ELR (cell line): ENCODE data around the gene ATRX.
"Not testable (repeated sequence)": the region's sequence is repeated elsewhere in the genome, so short reads cannot be mapped to it uniquely, and the experiment has no call there.

Experiments used
- DNase-seq: peaks from one replicate; pipeline ENCODE4 v3.0.0-alpha.2; 2015; ENCODE audit warnings: low read depth

The ATRX gene

GRCh38 chrX:77740376-77740905 is 45.6 kb downstream of the ATRX start:
- DNase-seq: no peak

- no peak for DNase-seq
Measured at GRCh38 chrX:77733342-77733741, 52.7 kb downstream of the ATRX start.

DNA sequence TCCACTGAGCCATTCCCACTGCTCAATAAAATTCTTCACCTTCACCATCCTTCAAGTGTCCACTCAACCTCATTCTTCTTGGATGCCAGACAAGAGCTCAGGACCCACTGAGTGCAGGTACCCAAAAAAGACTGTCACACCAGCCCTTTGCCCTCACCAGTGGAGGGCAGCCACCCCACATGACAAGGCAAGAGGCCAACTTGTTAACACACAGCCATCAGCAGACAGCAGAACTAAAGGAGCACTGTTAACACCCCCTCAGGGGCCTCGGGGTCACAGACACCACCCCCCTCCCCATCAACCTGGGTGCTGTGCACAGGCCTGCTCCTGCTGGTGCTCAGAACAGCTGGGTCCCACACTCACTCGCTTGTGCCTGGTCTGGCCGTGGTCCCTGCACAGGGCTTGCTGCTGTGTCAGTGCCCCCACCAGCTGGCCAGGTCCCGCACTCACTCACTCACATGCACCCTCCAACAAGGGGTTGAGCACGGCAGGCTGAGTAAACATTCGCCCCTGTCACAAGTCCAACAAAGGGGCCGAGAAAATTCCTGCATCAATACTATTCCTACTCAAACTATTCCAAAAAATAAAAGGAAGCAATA is 54.1 kb downstream of the ATRX start:
- DNase-seq: no peak

- DNase-seq: not testable (repeated sequence)
Measured at GRCh38 chrX:77726095-77726494, 59.9 kb downstream of the ATRX start.

GRCh38 chrX:77723681-77724080 is 62.3 kb downstream of the ATRX start:
- DNase-seq: no peak

- DNase-seq: no peak
Measured at GRCh38 chrX:77719388-77719787, 66.6 kb downstream of the ATRX start.

GRCh38 chrX:77704881-77705280 is 81.1 kb downstream of the ATRX start:
- DNase-seq: no peak

DNA sequence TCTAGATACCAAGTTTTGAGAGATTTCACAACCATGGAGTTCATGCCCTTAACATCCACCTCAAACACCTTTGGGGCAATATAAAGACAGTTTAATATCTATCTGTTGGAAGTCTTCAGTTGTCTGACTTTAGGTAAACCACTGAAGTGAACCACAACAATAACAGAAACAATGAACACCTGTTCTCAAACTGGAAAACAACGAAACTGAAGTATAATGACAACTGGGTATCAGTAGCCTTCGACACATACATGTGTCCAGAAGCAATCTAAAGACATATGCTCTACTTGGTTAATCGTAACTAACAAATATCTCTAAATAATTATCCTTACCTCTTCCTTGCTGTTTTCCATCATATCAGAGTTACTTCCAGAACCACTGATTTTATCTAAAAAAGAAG is 87.8 kb downstream of the ATRX start:
- DNase-seq: no peak

DNA sequence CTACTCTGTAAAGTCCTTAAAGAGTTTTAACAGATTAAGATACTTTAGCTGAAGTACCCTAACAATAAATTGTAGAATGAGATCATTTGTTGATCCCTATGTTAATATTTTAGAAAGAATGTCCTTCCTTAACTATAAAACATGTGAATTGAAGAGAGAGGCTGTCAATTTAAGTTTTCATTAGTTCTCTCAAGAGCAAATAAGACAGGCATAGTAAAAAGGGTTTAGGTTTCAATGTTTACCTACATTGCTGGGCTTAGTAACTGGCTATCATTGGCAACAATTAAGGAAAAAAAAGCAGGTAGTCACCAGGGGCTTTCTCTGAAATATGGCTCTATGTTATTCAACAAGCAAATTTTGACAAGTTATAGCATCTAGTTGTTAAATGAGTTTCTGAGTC is 91.5 kb downstream of the ATRX start:
- no peak for DNase-seq

- no peak for DNase-seq
Measured at GRCh38 chrX:77693594-77693993, 92.4 kb downstream of the ATRX start.

- DNase-seq: no peak
Measured at GRCh38 chrX:77691916-77692315, 94.1 kb downstream of the ATRX start.

- DNase-seq: no peak
Measured at GRCh38 chrX:77689376-77689775, 96.6 kb downstream of the ATRX start.

- DNase-seq: not testable (repeated sequence)
Measured at GRCh38 chrX:77685683-77686082, 100.3 kb downstream of the ATRX start.

DNA sequence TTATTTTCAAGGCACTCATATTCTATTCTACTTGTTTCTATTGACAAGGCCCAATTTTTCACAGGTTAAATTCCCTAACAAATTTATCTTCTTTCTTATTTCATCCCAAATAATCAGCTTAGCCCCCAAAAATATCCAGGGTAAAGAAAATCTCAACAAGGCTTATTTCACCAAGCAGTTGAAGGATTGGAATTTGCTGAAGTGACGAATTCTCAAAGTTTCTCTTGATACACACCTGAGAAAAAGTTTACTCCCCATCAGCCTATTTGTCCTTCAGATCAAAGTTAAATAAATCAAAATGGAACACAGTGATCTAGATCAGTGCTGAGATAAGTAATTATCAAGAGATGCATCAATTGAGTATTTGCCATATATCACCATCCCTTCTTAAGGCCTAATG is 106.9 kb downstream of the ATRX start:
- DNase-seq: no peak

DNA sequence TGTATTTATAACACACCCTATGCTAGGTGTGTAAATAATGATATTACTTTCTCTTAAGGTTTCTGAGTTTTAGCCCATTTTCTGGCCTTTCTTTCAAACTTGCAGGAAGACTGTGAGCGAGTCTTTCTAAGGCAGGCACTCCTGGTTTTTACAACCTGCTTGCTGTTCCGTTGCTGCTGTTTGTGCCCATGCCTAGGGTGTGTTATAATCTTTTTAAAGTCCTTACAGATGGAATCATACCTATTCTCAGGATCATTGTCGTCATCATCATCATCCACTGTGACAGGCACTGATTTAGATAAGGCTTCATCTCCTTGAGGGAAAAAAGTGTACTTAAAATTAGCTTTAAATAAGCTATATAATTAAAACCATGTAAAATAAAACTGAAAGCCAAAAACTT is 110.0 kb downstream of the ATRX start:
- no peak for DNase-seq

- peak; percentile 65 for DNase-seq
Measured at GRCh38 chrX:77668391-77669237, 117.4 kb downstream of the ATRX start.

- DNase-seq: no peak
Measured at GRCh38 chrX:77658886-77659285, 127.1 kb downstream of the ATRX start.

GRCh38 chrX:77652095-77652494 is 133.9 kb downstream of the ATRX start:
- no peak for DNase-seq

- DNase-seq: no peak
Measured at GRCh38 chrX:77640702-77641101, 145.3 kb downstream of the ATRX start.

DNA sequence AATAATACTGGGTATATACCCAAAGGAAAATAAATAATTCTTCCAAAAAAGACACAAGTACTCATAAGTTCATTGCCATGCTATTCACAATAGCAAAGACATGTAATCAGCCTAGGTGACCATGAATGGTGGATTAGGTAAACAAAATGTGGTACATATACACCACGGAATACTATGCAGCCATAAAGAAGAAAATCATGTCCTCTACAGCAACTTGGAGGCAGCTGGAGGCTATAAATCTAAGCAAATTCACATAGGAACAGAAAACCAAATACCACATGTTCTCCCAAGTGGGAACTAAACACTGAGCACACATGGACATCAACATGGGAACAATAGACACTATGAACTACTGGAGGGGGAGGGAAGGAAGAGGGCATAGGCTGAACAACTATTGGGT is 146.2 kb downstream of the ATRX start:
- DNase-seq: no peak

DNA sequence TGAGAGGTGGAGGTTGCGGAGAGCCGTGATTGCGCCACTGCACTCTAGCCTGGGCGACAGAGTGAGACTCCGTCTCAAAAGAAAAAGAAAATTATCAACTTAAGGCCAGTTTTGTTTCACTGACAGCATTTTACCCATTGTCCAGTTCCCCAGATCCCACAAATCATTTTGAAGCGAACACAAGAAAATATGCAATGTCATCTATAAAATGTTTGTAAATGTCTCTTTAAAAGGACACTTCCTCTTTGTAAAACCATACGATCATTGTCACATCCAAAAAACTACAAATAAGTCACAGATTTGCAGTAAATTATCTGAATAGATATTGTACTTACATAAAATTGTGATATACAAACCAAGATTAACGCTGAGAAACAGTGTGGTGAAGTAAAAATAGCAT is 147.6 kb downstream of the ATRX start:
- no peak for DNase-seq

DNA sequence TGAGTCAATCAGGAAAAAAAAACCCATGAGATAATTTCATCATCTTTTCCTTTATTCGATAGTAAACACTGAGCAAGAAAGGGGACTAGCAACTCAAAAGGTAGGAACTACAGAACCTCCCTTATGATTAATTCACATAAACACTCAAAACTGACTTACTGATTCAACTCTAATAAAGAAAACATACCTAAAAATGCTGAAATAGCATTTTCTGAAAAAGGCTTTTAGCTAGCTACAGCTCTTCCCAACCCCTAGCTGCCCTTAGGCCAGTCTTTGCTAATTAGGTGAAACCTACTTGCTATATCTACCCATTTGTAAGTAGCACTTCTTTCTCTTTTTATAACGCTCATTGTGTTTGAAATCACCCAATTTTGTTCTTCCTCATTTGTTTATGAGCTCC is 150.6 kb downstream of the ATRX start:
- no peak for DNase-seq

GRCh38 chrX:77628294-77629025 is 157.6 kb downstream of the ATRX start:
- DNase-seq: peak; percentile 10
